Loucy (cell line): ENCODE measurements around the gene CCDC148.

Source experiments
- H2AFZ ChIP-seq: fragments of 200-600 bp; sonication (generic); 2 replicates; pipeline ENCODE4 v1.6.0; 2016; ENCODE audit warnings: antibody characterized with exemption, mild to moderate bottlenecking, low read length, moderate library complexity
- H3F3A ChIP-seq: fragments of 200-600 bp; 2 replicates; pipeline ENCODE4 v1.6.0; 2016; ENCODE audit warnings: antibody characterized with exemption, low read depth, mild to moderate bottlenecking
- H3K27me3 ChIP-seq: fragments of 200-600 bp; sonication (generic); 2 replicates; pipeline ENCODE4 v1.6.1; 2014; ENCODE audit warnings: low read length, mild to moderate bottlenecking; ENCODE audit not compliant: insufficient read depth, poor library complexity, severe bottlenecking
- H3K36me3 ChIP-seq: fragments of 200-600 bp; sonication (generic); 2 replicates; pipeline ENCODE4 v1.6.1; 2016; ENCODE audit warnings: low read length; ENCODE audit not compliant: insufficient read depth
- H3K4me1 ChIP-seq: fragments of 200-600 bp; sonication (generic); 2 replicates; pipeline ENCODE4 v1.5.1; 2014; ENCODE audit warnings: low read length, mild to moderate bottlenecking; ENCODE audit not compliant: insufficient read depth, poor library complexity, severe bottlenecking
- H3K4me2 ChIP-seq: fragments of 200-600 bp; sonication (generic); 2 replicates; pipeline ENCODE4 v1.6.0; 2014; ENCODE audit warnings: antibody characterized with exemption, low read length, low read depth, mild to moderate bottlenecking; ENCODE audit not compliant: poor library complexity, severe bottlenecking
- H3K4me3 ChIP-seq: fragments of 200-600 bp; sonication (generic); 2 replicates; pipeline ENCODE4 v1.5.1; 2014; ENCODE audit warnings: low read length, mild to moderate bottlenecking, mixed read lengths; ENCODE audit not compliant: poor library complexity, severe bottlenecking
- H3K79me2 ChIP-seq: fragments of 200-600 bp; sonication (generic); 2 replicates; pipeline ENCODE4 v1.6.1; 2014; ENCODE audit warnings: low read length; ENCODE audit not compliant: insufficient read depth
- H3K9ac ChIP-seq: fragments of 200-600 bp; sonication (generic); 2 replicates; pipeline ENCODE4 v1.6.0; 2014; ENCODE audit warnings: mild to moderate bottlenecking, low read depth, low read length, moderate library complexity; ENCODE audit not compliant: poor library complexity, severe bottlenecking
- H3K9me2 ChIP-seq: fragments of 200-600 bp; sonication (generic); replicated peaks from 2 replicates; pipeline ENCODE4 v1.6.1; 2016; ENCODE audit warnings: low read depth, low read length, mixed read lengths
- H3K9me3 ChIP-seq: fragments of 200-600 bp; sonication (generic); 2 replicates; pipeline ENCODE4 v1.6.1; 2014; ENCODE audit warnings: mild to moderate bottlenecking, antibody characterized with exemption, low read length, low read depth; ENCODE audit not compliant: insufficient read depth
- H4K20me1 ChIP-seq: fragments of 200-600 bp; sonication (generic); 2 replicates; pipeline ENCODE4 v1.6.0; 2014; ENCODE audit warnings: antibody characterized with exemption, low read length, mild to moderate bottlenecking; ENCODE audit not compliant: insufficient read depth, poor library complexity, severe bottlenecking
- EZH2phosphoT487 ChIP-seq: fragments of 200-600 bp; IDR thresholded peaks from 2 replicates; pipeline ENCODE4 v1.6.1; 2018; ENCODE audit warnings: antibody characterized with exemption, mild to moderate bottlenecking, moderate library complexity, borderline replicate concordance
- TF ChIP-seq, protein P1 (sequence below): fragments of 200-600 bp; sonication (generic); conservative IDR thresholded peaks from 2 replicates; pipeline ENCODE4 v1.5.1; 2014; ENCODE audit warnings: mild to moderate bottlenecking, antibody characterized with exemption, low read length

Gene CCDC148

DNA sequence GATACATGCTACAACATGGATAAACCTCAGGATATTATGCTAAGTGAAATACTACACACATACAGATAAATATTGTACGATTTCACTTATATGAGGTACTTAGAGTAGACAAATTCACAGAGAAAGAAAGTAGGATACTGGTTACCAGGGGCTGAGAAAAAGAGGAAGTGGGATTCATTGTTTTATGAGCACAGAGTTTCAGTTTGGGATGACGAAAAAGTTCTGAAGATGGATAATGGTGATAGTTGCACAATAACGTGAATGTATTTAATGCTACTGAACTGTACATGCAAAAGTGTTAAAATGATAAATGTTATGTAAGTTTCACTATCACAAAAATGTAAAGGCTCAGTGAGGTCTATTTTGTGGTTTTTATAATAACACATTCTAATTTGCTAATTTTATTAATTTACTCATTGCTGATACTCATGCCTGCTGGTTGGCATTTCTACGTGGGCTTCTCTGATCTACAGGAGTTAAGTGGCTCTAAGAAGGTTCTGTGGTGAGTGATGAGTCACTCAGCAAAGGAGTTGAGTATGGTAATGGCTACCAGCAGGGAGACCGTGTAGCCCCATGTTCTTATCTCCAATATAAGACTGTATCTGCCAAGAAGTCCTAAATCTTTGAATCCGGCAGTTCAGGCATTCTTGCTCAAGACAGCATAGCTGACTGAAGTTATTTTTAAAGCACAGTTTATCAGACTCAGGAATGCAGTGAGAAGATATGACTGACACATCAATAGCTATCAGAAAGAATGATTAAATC is 313.8 kb downstream of the CCDC148 start:
- Histone ChIP-seq H3K9ac (no peak overlapping the region), H3F3A (no peaks in the 10 kb centered on the region)

DNA sequence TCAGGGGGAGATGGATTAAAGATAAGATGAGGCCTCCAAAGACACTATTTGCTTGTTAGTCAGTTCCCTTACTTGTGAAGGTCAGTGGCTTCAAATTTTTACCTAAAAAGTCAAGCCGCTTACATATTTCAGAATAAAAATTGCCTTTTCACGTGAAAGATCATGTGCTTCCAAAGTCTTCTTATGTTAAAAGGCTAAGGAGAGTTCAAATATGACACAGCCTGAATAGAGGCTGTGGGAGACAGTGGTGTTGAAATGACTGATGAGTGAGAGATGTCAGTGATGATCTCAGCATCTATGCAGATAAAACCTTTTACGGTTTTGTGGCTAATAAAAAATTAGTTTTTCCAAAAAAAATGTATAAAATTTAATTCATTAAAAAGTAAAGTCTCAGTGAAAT is 314.4 kb downstream of the CCDC148 start:
- Histone ChIP-seq H3K4me2 (no peak overlapping the region), H3K9me3 (no peaks in the 10 kb centered on the region), H3K9ac (no peak overlapping the region), H3K4me3 (no peak overlapping the region), H3K4me1 (no peaks in the 10 kb centered on the region), H2AFZ (no peak overlapping the region), H3K9me2 (no peaks in the 10 kb centered on the region), H3K27me3 (no peaks in the 10 kb centered on the region), H3K79me2 (no peaks in the 10 kb centered on the region), H3K36me3 (no peaks in the 10 kb centered on the region), H3F3A (no peaks in the 10 kb centered on the region), H4K20me1 (no peaks in the 10 kb centered on the region)
- TF ChIP-seq, protein P1, sequence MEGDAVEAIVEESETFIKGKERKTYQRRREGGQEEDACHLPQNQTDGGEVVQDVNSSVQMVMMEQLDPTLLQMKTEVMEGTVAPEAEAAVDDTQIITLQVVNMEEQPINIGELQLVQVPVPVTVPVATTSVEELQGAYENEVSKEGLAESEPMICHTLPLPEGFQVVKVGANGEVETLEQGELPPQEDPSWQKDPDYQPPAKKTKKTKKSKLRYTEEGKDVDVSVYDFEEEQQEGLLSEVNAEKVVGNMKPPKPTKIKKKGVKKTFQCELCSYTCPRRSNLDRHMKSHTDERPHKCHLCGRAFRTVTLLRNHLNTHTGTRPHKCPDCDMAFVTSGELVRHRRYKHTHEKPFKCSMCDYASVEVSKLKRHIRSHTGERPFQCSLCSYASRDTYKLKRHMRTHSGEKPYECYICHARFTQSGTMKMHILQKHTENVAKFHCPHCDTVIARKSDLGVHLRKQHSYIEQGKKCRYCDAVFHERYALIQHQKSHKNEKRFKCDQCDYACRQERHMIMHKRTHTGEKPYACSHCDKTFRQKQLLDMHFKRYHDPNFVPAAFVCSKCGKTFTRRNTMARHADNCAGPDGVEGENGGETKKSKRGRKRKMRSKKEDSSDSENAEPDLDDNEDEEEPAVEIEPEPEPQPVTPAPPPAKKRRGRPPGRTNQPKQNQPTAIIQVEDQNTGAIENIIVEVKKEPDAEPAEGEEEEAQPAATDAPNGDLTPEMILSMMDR = no peak
- no peak for TF ChIP-seq EZH2phosphoT487

More for the DNA sequence above, 313.8 kb downstream of the CCDC148 start:
- Histone ChIP-seq H4K20me1 (no peaks in the 10 kb centered on the region), H3K4me3 (no peak overlapping the region), H3K79me2 (no peaks in the 10 kb centered on the region), H2AFZ (no peak overlapping the region), H3K27me3 (no peaks in the 10 kb centered on the region), H3K4me2 (no peak overlapping the region), H3K9me3 (no peaks in the 10 kb centered on the region), H3K36me3 (no peaks in the 10 kb centered on the region), H3K4me1 (no peaks in the 10 kb centered on the region), H3K9me2 (no peaks in the 10 kb centered on the region)
- no peak for TF ChIP-seq EZH2phosphoT487
- TF ChIP-seq, protein P1 = no peak

DNA sequence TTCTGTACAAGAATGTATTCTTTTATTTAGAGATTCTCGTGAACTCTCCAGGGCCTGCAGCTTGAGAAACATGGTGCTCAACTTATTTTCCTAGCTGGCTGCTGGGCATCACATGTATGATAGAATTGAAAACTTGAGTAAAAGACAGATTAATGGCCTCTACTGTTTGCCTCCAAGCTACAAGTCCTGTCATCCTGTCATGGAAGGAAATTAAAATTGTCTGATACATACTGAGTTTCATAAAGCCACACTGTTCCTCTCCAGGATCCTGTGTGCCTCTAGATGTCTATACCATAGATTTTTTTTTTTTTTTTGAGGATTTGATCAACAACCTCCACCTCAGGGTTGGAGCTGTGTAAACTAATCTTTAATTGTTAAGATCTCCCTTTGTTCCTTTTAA is 316.4 kb downstream of the CCDC148 start:
- no peak overlapping the region for H2AFZ ChIP-seq
- H3K9me2 ChIP-seq = no peaks in the 10 kb centered on the region
- no peak overlapping the region for H3K9ac ChIP-seq
- H3F3A ChIP-seq = no peaks in the 10 kb centered on the region
- TF ChIP-seq EZH2phosphoT487 = no peak
- TF ChIP-seq, protein P1 = no peak
- H3K4me2 ChIP-seq = no peak overlapping the region
- no peaks in the 10 kb centered on the region for H4K20me1 ChIP-seq
- H3K4me1 ChIP-seq = no peaks in the 10 kb centered on the region
- H3K27me3 ChIP-seq = no peaks in the 10 kb centered on the region
- H3K9me3 ChIP-seq = no peaks in the 10 kb centered on the region
- no peaks in the 10 kb centered on the region for H3K36me3 ChIP-seq
- no peak overlapping the region for H3K4me3 ChIP-seq
- H3K79me2 ChIP-seq = no peaks in the 10 kb centered on the region
